ENCODE data around the gene PCID2. TPM values are rescaled to one million over a fixed set of nuclear protein-coding genes. Genes with fewer than 3 reads are reported as not detected.
A peak's percentile ranks its signal among the peaks of the same experiment; 100 is the strongest.

The PCID2 gene
- total and polyA plus RNA-seq, 2 of the 13 experiments (the other 11 are each of a cell fraction or from before 2014, with no cell fraction given): 65.0 to 111 TPM

- TF ChIP-seq NRL (CRISPR knock-in tag; IDR thresholded peaks at IDR 0.05; ENCODE audit: borderline replicate concordance) (no peak), SATB2 (CRISPR knock-in tag; IDR thresholded peaks at IDR 0.05) (no peak), HMG20A (CRISPR knock-in tag; IDR thresholded peaks at IDR 0.05; ENCODE audit: borderline replicate concordance) (peak; percentile 52; the same call in 1 of the 2 replicates), ZSCAN21 (CRISPR knock-in tag; IDR thresholded peaks at IDR 0.05; ENCODE audit: borderline replicate concordance) (no peak), ZNF709 (CRISPR knock-in tag; IDR thresholded peaks at IDR 0.05) (no peak), ZNF142 (CRISPR knock-in tag; IDR thresholded peaks at IDR 0.05) (no peak), HES4 (CRISPR knock-in tag; IDR thresholded peaks at IDR 0.05; ENCODE audit: borderline replicate concordance) (no peak), JARID2 (CRISPR knock-in tag; IDR thresholded peaks at IDR 0.05; ENCODE audit: insufficient replicate concordance) (no peak), MTA3 (CRISPR knock-in tag; IDR thresholded peaks at IDR 0.05) (no peak), ZNF430 (CRISPR knock-in tag; IDR thresholded peaks at IDR 0.05) (peak; percentile 47; the same call in 1 of the 2 replicates), TOPORS (CRISPR knock-in tag; IDR thresholded peaks at IDR 0.05) (no peak), ZNF879 (CRISPR knock-in tag; IDR thresholded peaks at IDR 0.05) (no peak), JUNB (CRISPR knock-in tag; IDR thresholded peaks at IDR 0.05; ENCODE audit: borderline replicate concordance) (no peak), TCF7L2 (IDR thresholded peaks at IDR 0.05; ENCODE audit: low read depth, low read length) (no peak), ZNF350 (CRISPR knock-in tag; IDR thresholded peaks at IDR 0.05; ENCODE audit: borderline replicate concordance, low read depth) (peak; percentile 83)
- TF ChIP-seq, protein P1, sequence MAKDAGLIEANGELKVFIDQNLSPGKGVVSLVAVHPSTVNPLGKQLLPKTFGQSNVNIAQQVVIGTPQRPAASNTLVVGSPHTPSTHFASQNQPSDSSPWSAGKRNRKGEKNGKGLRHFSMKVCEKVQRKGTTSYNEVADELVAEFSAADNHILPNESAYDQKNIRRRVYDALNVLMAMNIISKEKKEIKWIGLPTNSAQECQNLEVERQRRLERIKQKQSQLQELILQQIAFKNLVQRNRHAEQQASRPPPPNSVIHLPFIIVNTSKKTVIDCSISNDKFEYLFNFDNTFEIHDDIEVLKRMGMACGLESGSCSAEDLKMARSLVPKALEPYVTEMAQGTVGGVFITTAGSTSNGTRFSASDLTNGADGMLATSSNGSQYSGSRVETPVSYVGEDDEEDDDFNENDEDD (CRISPR knock-in tag; IDR thresholded peaks at IDR 0.05; ENCODE audit: borderline replicate concordance): no peak
- TF ChIP-seq, protein P2, sequence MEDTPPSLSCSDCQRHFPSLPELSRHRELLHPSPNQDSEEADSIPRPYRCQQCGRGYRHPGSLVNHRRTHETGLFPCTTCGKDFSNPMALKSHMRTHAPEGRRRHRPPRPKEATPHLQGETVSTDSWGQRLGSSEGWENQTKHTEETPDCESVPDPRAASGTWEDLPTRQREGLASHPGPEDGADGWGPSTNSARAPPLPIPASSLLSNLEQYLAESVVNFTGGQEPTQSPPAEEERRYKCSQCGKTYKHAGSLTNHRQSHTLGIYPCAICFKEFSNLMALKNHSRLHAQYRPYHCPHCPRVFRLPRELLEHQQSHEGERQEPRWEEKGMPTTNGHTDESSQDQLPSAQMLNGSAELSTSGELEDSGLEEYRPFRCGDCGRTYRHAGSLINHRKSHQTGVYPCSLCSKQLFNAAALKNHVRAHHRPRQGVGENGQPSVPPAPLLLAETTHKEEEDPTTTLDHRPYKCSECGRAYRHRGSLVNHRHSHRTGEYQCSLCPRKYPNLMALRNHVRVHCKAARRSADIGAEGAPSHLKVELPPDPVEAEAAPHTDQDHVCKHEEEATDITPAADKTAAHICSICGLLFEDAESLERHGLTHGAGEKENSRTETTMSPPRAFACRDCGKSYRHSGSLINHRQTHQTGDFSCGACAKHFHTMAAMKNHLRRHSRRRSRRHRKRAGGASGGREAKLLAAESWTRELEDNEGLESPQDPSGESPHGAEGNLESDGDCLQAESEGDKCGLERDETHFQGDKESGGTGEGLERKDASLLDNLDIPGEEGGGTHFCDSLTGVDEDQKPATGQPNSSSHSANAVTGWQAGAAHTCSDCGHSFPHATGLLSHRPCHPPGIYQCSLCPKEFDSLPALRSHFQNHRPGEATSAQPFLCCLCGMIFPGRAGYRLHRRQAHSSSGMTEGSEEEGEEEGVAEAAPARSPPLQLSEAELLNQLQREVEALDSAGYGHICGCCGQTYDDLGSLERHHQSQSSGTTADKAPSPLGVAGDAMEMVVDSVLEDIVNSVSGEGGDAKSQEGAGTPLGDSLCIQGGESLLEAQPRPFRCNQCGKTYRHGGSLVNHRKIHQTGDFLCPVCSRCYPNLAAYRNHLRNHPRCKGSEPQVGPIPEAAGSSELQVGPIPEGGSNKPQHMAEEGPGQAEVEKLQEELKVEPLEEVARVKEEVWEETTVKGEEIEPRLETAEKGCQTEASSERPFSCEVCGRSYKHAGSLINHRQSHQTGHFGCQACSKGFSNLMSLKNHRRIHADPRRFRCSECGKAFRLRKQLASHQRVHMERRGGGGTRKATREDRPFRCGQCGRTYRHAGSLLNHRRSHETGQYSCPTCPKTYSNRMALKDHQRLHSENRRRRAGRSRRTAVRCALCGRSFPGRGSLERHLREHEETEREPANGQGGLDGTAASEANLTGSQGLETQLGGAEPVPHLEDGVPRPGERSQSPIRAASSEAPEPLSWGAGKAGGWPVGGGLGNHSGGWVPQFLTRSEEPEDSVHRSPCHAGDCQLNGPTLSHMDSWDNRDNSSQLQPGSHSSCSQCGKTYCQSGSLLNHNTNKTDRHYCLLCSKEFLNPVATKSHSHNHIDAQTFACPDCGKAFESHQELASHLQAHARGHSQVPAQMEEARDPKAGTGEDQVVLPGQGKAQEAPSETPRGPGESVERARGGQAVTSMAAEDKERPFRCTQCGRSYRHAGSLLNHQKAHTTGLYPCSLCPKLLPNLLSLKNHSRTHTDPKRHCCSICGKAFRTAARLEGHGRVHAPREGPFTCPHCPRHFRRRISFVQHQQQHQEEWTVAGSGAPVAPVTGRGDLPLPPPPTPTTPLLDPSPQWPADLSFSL (CRISPR knock-in tag; IDR thresholded peaks at IDR 0.05): no peak
These were observed 11.7 kb upstream of the PCID2 start (continued) for GRCh38 chr13:113220141-113220598.

All from HepG2 (cell line).